Astrocyte (in vitro differentiated cells and primary cell): ENCODE data around the gene APLP2.

Source experiments
- EZH2 ChIP-seq: IDR thresholded peaks from 2 replicates; pipeline ENCODE4 v1.6.1; 2012; ENCODE audit warnings: mild to moderate bottlenecking, low read length, inconsistent platforms; ENCODE audit not compliant: insufficient read depth
- TF ChIP-seq, protein P1 (sequence below): IDR thresholded peaks from 2 replicates; pipeline ENCODE4 v1.5.1; 2011; ENCODE audit warnings: low read depth, mild to moderate bottlenecking, inconsistent platforms, low read length, moderate library complexity; ENCODE audit not compliant: insufficient read depth

DNA sequence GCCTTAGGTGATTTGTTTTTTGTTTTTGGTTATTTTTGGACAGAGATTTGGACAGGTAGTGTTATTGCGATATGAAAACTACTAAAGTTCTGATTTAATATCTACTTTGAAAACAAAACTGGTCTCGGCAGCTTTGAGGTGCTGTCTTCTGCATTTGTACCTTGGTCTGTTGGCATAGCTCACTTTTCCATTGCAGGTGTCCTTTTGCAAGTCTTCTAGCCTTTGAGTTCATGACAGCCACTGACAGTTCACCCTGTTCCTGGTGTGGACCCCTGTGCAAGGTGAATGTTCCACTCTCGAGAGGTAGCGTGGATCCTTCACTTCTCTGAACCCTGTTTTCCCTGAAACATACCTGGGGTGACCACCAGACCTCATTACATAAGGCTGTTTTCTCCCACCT is 45.0 kb downstream of the APLP2 start:
- TF ChIP-seq EZH2 = no peak
- TF ChIP-seq, protein P1, sequence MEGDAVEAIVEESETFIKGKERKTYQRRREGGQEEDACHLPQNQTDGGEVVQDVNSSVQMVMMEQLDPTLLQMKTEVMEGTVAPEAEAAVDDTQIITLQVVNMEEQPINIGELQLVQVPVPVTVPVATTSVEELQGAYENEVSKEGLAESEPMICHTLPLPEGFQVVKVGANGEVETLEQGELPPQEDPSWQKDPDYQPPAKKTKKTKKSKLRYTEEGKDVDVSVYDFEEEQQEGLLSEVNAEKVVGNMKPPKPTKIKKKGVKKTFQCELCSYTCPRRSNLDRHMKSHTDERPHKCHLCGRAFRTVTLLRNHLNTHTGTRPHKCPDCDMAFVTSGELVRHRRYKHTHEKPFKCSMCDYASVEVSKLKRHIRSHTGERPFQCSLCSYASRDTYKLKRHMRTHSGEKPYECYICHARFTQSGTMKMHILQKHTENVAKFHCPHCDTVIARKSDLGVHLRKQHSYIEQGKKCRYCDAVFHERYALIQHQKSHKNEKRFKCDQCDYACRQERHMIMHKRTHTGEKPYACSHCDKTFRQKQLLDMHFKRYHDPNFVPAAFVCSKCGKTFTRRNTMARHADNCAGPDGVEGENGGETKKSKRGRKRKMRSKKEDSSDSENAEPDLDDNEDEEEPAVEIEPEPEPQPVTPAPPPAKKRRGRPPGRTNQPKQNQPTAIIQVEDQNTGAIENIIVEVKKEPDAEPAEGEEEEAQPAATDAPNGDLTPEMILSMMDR = no peak
